GM18502 (cell line): ENCODE measurements around the gene DGKI.
A peak's percentile ranks its signal among the peaks of the same experiment; 100 is the strongest.

Experiments used
- ATAC-seq: cut with Tn5 transposase; IDR thresholded peaks from one replicate; pipeline ENCODE4 v1.9.1; 2021; ENCODE audit warnings: mild to moderate bottlenecking; ENCODE audit not compliant: unreplicated experiment, poor library complexity

DGKI gene

DNA sequence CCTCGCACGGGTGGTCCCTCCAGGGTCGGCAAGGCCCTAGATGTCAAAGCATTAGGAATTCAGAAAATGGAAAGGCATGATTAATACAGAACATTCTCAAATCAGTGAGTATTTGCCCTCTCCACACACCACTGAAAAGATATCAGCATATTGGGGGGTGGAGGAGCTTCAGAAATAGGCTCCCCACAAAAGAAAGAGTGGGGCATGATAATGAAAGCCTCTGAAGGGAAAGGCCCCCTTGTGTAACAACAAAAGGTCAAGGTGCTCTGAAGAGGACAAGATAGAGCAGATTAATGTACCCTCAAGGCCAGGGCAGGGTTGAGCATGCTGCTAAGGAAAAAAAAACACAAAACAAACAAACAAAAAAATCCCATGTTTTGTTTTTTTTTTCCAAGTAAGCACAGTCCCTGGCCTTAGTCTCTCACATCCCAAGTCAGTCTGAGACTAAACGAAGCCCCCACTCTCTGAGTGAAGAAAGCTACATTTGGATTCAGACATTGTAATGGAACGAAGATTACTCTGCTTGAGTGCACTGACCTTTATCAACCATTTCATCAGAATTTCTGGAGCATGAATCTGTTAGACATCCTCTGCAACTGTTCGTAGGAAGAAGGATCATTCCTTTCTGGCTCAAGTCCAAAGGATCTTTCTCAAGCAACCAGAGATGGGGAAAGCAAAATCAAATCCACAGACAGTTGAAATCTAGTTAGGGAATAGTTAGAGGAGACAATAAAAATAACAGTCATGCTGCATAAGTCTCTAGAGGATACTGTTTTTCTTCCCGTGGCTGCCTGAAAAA is 27.4 kb upstream of the DGKI start:
- ATAC-seq, result no peak

DNA sequence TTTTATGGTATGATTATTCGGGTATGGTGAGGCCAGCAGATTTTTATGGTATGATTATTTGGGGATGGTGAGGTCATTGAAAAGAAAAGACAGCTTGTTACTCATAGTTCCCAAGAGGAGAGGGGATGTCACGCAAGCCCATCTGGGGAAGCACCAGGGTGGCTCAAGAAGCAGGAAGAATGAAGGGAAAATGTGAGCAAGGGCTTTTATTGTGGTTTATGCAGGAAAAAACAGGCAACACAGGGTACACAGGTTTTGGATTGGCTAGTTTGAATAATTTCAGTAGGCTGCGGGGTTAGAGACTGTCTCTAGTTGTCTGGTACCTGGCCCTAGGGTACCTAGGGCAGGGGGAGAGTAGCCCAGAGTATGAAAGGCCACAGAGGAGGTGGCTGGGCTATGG is 26.8 kb upstream of the DGKI start:
- ATAC-seq, result no peak

DNA sequence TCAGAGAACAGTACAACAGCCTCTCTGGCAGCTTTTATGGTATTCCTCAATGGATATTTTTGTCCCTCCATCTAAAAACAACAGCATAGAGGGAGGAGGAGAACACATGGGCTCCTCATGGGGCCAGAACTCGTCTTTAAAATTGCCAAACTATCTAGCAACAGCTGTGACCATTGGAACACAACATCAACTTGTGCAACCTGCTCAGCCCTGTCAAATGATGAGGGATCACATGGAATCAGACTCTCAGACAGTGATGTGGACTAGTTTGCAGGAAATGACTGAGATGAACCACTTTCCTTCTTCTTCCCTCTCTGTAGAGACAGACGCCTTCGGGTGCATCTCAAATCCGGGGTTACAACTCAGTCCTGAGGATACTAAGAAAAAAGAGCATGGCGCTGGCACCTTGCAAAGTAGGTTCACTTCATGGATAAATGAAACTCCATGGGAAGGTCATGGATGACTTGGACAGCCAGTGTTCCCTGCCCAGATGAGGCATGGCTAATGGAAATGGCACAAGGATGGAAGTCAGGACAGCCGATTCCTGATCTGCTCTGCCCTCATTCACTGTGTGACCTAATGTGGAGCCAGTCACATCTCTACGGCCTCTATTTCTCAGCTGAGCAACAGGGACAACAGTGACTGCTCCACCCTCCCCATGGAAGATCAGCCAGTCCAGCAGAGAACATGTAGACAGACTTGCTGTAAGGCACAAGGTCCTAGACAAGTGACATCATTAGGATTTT is 24.6 kb upstream of the DGKI start:
- no peak for ATAC-seq

DNA sequence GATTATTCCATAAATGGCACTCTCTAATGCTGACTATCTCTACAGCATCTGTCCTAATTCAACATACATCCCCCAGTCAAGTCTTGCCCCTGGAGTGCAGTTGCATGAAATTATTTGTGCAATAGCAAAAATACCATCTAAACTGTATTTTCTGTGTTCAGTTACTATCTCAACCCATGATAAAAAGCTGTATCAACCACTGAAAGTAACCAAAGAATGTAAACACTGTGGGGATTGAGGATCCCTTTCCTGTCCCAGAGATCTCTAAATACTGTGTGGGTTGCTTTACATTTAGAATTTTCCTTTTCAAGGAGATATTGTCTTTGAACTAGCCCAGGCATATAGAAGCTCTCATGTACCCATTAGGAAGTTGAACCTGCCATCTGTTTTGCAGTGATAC is 23.9 kb upstream of the DGKI start:
- ATAC-seq, result no peak

DNA sequence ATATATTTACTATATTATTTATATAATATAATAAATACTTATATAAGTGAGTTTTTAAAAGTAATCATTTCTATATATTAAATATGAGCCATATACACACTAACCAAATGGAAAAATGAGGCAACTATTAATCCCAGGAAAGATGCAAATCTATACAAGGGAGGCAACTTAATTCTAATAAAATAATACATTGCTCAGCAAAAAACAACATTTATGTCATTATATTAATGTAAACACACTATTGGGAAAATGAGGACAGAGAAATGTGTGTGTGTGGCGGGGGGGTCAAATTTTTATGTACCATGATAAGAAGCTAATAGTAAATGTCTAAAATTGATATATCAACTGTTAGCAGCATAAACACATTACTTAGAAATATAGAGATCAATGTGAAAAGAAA is 23.3 kb upstream of the DGKI start:
- no peak for ATAC-seq

DNA sequence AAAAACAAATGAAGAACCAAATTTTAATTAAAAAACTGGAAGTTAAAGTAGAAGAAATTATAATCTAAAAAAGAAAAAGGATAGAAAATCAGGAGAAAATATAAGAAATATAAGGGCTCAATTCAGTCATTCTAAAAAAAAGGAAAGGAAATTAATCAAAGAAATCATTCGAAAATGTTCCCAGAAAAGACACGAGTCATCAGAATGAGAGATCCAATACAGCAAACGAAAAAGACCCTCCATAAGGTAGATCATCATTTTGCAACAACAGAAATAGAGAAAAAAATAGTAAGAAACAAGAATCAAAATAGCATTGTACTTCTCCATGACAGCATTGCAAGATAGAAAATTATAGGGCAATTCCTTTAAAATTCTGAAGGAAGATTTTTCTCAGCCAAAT is 22.5 kb upstream of the DGKI start:
- ATAC-seq, result no peak

DNA sequence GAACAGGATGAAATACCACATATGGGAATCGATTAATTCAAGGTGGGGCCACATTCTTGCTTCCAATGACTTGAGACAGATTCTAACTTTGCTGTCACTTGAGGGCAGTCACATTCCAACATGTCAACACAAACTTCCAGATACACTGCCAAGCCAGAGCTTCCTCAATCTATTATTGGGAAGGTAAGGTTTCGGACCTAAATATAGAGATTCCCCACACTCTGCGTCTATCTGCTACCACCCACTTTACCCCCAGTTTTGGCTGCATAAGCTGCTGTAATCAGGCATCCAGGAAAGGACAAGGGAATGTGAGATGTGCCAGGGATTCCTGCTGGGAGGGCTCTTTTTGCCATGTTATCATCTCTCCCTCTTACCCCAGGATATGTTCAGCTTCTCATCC is 20.5 kb upstream of the DGKI start:
- ATAC-seq, result no peak

DNA sequence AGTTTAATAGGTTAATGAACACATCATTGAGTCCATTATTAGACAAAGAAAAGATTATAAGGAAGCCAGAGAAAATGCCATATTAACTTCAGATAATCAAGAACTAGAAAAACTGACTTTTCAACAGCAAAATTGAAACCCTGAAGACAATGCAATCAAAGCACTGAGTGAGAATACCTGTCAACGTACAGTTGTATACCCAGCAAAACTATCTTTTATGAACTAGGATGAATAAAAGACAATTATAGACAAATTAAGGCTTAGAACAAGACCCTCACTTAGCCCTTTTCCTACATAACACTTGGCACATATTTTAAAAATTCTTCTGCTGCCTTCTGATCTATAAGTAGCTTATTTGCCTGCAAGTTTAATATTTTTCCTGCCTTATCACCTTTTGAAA is 19.0 kb upstream of the DGKI start:
- ATAC-seq, result no peak

DNA sequence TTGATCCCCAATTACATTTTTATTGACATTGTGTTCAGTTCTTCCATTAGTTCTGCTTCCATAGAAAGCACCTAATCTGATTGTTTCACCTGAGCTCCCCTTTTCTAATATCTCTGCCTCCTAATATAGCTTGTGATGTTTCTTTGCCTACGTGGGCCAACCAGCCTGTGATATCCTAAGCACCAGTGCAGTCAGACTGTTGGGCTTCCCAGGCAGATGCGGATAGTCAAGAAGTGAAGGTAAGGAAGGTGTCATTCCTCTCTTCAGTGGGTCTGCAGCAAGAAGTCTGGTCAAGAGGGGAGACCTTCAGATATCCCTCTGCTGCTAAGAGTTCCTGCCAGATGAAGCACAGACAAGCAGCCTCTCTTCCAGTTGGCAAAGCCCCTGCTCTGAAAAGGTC is 16.2 kb upstream of the DGKI start:
- ATAC-seq, result no peak

DNA sequence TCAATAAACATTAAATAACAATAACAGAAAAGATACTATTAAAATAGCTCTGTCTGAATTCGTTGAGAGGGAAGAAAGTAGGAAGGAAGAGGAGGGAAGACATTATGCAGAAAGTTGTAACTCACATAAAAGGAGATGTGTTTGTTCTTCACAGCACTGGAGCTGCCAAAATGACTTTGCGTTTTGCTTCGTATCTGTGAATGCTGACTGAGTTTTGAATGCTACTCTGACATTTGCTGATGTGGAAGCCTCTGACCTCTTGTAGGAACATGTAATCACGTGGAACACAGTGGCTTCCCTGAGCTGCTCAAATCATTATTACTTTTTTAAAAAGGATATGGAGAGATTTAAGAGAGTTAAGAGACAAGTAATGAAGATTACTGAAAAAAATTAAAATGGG is 15.6 kb upstream of the DGKI start:
- ATAC-seq, result no peak

DNA sequence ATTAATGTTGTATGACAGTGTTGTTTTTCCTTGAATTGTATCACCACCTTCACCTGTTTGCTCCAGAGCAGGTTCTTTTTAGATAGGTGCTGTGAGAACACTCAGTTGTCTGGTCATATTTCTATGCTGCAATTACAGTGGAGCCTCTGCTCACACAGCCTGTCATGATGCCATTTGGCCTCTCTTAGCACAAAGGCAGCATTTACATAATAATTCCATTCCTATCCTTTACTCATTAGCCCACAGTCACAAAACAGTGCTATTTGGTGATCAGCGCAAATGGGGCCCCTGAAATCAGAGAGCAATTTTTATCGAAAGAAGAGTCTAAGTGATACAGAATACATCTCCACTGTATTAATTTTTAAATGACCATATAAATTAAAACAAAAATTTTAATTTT is 13.8 kb upstream of the DGKI start:
- ATAC-seq, result no peak

DNA sequence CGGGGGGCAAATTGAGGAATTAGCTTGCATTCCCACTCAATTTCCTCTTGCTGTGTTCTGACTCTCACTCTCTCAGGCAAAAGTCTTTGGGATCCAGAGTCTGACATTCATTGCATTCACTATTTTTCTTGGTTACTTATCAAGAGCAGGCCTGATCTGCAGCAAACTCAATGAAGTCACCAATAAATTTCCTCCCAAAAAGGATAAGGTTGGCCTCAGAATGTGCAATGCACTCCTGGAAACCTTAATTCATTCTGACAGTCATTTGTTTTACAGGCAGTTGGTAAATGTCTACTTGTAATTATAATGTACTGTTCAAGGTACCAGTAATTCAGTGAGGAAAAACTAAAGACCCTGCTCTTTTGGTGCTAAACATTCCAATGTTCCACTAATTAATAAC is 6.3 kb upstream of the DGKI start:
- ATAC-seq, result no peak

DNA sequence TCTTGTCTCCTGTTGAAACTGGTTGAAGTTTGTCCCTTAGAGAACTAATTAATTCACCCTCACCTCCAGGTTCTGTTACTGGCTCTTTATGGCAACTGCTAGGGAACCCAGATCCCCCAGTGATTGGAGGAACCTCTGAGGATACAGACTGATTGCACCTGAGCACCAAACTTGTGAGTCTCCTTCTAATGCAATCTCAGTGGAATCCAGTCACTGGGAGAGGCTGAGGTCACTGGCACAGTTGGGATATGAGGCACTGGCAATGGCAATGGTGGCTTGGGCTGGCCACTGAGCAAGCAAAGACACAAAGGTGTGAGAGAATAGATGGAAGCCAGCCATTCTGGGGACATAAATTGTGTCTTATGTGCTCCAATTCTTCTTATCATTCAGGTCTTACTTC is 5.3 kb upstream of the DGKI start:
- ATAC-seq, result no peak

DNA sequence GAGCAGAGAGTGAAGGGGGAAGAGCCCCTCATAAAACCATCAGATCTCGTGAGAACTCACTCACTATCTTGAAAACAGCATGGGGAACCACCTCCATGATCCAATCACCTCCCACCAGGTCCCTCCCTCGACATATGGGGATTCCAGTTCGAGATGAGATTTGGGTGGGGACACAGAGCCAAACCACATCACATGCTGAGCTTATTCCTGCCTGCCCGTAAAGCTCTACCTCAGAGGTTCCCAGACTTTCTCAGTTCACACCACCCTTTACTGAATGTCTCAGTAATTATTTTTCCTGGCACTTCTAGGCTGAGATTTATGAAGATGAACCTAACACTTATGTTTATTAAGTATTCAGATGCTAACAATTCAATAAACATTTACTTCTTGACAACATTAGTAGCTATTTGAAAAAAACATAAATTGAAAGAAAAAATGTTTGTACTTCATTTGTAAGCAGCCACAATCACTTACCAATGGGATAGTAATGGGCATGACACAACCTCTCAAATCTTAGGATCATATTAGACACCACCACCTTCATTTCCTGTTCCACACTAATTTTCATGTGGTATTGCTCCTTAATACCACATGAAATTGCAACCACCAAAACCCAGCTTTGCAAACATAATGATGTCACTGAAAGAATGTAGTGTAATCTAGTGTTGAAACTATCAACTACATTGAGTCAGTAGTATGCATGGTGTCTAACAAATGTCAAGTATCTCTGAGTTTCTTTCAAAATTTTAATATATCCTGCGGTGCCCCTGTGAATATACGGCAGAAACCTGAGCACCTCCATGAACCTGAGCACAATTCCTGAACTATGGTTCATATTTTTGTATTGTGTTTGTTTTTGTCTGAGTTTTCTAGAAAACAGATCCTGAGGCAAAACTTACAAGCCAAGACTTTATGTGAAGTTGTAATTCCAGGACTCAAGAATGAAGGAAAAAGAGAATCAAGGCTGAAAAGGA is 4.5 kb upstream of the DGKI start:
- no peak for ATAC-seq

DNA sequence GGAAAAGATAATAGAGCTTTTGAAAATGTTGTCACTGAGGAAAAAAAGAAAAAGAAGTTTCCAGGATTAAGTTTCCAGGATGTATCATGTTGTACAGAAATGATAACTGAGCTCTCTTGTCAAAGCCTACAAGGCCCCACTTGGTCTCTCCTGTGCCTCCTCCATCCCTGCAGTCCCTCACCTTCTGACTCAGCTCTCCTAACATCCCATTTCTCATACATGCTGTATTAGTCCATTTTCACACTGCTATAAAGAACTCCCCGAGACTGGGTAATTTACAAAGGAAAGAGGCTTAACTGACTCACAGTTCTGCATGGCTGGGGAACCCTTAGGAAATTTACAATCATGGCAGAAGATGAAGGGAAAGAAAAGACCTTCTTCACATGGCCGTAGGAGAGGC is 3.8 kb upstream of the DGKI start:
- ATAC-seq, result no peak

DNA sequence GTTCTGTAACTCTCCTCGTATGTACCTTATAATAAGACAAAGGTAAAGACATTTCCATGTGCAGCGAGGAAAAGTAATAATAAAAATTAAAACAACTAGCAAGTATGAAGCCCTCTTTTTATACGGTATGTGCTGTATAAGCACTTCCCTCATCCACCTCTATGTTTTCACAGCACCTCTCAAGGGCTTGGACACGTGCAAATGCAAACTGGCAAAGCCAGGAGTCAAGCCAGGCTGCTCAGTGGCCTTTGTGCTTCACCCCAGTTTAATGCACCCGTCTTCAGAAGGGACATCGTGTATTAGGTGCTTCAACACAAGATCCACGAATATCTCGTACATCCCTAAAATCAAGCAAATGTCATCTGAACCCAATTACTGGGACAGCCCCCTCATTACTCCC is 1.3 kb upstream of the DGKI start:
- ATAC-seq, result no peak

DNA sequence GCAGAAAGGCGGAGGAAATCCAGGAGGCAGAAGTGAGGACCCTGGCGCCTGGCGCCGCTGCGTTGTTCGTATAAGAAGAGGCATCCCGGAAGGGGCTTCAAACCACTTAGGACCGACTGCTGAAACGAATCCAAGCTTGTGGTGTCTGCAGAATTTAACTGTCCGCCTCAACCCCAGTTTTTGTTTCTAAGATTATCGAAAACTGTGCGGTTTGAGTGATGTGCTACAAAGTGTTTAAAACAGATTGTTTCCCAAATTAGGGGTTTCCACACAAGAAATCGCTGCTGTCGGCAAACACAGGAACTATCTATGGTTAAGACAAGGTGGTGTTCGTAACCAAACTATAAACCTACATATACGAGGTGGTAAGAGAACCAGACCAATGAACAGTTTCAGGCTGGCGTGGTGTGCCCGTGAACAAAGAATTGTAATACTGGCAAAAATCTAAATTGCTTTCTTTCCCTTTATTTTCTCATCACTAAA is 835 bp upstream of the DGKI start:
- ATAC-seq, result peak; percentile 27

DNA sequence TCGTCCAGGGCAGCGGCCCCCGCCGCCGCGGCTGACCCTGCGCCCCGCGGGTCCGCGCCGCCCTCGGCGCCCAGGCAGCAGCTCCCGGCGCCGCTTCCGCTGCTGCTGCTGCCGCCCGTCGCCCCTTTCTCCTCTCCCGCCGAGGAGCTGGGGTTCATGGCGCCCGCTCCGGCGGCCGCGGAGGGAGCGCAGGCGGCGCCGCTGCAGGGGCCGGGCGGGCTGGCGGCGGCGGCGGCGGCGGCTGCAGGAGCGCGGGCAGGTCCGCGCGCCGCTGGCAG is 286 bp downstream of the DGKI start:
- ATAC-seq, result peak; percentile 43

DNA sequence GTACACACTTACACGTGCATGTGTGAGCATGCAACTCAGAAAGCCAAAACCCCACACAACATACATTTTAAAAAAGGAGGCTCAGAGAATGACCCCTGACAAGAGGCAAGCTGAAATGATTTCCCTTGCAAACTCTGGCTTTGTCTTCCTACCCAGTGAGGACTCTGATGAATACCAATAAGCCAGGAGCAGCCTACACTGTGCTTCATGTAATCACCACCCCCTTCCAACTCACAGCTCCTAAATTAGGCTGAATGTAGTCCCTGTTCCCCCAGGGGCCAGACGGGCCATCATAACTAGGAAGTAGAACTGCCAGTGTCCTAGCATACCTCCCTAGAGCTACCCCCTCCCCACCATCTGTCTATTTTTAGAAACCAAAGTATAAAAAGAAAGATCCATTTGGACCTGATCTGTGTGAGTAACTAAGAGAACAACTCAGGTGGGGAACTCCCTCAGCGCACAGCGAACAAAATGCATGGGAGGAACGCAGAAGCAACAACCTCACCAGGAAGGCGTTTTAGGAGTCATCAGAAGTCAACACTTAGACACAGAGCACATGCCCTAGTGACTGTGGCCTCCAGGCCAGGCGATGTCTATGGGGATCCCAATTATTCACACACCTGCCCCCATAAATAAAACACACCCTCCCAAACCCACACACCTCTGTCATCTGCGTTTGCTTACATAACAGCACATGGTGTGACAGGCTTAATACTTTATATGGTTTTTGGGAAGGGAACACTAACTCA is 1.9 kb downstream of the DGKI start:
- no peak for ATAC-seq
